GM06990 (cell line): ENCODE data around the gene AP2A2.

Experiments
- DNase-seq: peaks from one replicate; pipeline ENCODE4 v3.0.0-alpha.2; 2011; ENCODE audit not compliant: insufficient read length; ENCODE audit errors: extremely low read depth
- H3K27me3 ChIP-seq: replicated peaks from 2 replicates; pipeline ENCODE4 v1.6.0; 2011; ENCODE audit warnings: low read length; ENCODE audit not compliant: control insufficient read depth, insufficient read depth
- H3K36me3 ChIP-seq: 2 replicates; pipeline ENCODE4 v1.5.1; 2011; ENCODE audit warnings: low read length; ENCODE audit not compliant: control insufficient read depth, insufficient read depth
- H3K4me3 ChIP-seq: replicated peaks from 2 replicates; pipeline ENCODE4 v1.5.1; 2011; ENCODE audit warnings: low read depth, mild to moderate bottlenecking, control low read depth, low read length
- TF ChIP-seq, protein P1 (sequence below): IDR thresholded peaks from 2 replicates; pipeline ENCODE4 v1.5.1; 2011; ENCODE audit warnings: low read length, control low read depth, mild to moderate bottlenecking, inconsistent platforms; ENCODE audit not compliant: insufficient read depth, poor library complexity, severe bottlenecking

The AP2A2 gene

DNA sequence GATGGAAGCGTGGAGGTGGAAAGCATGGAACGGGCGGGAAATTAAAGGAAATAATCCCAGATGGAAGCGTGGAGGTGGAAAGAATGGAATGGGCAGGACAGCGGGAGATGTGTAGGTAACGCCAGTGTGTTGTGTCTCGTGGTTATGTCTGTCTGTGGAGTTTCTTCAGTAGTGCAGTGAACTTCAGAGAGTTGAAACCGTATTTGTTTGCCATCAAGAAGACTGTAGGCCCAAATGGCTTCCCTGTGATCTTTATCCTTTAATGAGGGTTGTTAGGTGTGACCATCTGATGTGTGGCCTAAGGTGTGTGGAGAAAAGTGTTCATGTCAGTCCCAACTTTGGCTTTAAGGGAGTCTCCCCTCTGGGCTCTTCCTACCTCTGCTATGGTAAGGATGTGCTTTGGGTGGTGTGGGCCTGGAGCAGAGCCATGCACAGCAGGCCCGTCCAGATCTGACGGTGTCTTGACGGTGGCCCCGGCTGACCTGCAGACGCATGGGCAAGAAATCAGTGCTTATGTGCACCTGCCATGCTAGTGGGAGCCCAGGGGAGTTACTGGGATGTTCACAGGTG lies 39.6 kb downstream of the AP2A2 start:
- TF ChIP-seq, protein P1, sequence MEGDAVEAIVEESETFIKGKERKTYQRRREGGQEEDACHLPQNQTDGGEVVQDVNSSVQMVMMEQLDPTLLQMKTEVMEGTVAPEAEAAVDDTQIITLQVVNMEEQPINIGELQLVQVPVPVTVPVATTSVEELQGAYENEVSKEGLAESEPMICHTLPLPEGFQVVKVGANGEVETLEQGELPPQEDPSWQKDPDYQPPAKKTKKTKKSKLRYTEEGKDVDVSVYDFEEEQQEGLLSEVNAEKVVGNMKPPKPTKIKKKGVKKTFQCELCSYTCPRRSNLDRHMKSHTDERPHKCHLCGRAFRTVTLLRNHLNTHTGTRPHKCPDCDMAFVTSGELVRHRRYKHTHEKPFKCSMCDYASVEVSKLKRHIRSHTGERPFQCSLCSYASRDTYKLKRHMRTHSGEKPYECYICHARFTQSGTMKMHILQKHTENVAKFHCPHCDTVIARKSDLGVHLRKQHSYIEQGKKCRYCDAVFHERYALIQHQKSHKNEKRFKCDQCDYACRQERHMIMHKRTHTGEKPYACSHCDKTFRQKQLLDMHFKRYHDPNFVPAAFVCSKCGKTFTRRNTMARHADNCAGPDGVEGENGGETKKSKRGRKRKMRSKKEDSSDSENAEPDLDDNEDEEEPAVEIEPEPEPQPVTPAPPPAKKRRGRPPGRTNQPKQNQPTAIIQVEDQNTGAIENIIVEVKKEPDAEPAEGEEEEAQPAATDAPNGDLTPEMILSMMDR = no peak
- Histone ChIP-seq H3K4me3 (no peak overlapping the region), H3K36me3 (peaks cover 3% of the 10 kb centered on the region), H3K27me3 (no peaks in the 10 kb centered on the region)
- DNase-seq = no peak

DNA sequence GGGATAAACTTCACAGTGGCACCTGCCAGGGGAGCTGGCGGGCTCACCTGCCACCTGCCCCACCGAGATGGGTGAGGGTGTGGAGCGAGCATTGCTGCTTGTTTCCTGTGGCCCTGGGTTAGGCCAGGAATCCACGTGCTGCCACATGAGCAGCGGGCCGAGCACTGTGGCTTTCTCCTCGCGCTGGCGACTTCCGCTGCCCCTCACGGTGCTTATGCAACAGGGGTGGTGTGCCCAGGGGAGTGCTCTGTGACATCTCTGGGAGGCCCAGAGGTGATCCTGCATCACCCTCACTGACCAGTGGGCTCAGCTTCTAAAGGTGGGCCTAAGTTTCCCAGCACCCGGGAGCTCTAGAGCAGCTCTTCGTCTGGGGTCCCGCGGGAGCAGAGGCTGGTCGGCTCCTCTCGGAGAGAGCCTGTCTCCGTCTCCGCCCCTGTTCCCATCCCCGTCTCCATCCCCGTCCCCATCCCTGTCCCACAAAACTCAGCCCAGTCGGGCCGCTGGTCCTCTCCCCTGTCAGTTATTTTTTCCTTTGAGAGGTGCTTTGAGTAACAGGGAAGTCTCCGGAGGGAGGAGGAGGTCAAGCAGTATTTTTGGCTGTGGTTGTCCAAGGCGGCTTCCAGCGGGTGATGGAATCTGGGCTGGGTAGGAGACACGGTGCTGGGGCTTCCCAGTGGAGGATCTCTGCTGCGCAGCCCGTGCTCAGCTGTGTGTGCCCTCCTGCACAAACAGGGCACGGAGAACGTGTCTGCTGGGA lies 42.5 kb downstream of the AP2A2 start:
- Histone ChIP-seq H3K27me3 (no peaks in the 10 kb centered on the region), H3K36me3 (peaks cover 10% of the 10 kb centered on the region), H3K4me3 (no peak overlapping the region)
- TF ChIP-seq, protein P1 = no peak
- no peak for DNase-seq

DNA sequence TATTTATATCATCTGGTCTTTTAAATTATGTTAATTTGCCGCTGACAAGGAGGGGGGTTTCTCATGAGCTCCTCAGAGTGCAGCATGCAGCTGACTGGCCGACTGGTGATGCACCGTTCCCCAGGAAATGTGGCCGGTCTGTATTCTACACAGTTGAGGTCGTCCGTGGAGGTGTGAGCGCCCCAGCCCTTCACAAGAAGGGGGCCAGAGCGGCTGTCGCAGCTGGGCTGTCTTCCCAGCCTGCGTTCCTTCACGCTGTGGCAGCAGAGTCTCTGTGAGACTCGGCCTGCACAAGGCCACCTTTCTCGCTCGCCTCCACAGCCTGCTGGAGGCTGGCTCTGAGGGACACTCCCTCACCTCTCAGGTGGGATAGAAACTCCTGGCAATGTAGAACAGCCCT lies 43.2 kb downstream of the AP2A2 start:
- peaks cover 10% of the 10 kb centered on the region for H3K36me3 ChIP-seq
- TF ChIP-seq, protein P1 = no peak
- DNase-seq = no peak

DNA sequence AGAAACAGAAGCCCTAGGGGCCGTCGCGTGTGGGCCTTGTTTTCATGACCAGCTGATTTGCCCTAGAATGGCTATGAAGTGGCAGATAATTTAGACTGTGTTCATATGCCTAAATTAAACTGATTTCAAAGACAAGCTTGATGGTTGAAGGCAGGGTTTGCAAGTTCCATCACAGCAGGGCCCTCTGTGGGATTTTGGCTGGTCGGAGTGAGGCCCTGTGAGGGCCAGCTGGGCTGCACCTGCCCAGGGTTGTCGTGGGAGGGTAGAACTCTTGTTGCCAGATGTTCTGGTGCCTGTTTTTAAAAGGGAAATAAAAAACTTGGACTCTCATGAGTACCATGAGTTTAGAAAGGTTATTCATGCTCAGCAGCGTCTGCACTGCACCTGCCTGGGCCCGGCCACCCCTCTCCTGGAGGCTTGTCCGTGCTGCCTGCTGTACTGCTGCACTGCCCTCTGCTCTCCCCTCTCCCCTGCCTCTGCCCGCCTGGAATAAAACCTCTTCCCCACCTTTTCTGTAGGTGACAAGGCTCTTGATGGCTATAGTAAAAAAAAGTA lies 44.1 kb downstream of the AP2A2 start:
- Histone ChIP-seq H3K36me3 (peaks cover 10% of the 10 kb centered on the region), H3K4me3 (no peak overlapping the region), H3K27me3 (no peaks in the 10 kb centered on the region)
- TF ChIP-seq, protein P1 = no peak
- no peak for DNase-seq

More for the DNA sequence above, 43.2 kb downstream of the AP2A2 start:
- no peak overlapping the region for H3K4me3 ChIP-seq
- no peaks in the 10 kb centered on the region for H3K27me3 ChIP-seq

DNA sequence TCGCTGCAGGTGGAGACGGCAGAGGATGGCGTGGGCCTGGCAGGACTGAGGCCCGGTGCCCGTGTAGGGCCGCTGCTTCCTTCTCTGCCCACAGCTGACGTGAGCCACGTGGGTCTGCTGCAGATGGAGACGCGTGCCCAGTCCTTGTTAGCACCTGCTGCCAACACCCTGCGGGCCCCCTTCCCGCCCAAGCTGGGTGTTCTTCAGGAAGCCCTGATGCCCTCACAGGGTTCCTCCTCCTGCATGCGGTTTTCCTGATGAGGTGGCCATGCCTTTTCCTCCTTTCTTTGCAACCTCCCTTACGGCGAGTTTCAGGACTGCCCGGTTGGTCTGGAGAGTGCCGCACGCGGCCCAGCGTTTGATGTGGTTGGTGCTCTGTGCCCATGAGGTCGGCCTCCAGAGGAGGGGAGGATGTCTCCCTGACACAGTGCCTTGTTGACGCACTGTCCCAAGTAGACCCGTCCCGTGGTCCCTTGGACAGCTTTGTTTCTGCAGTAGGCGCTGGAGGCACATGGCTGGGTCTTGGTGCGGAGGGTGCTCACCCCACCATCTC lies 44.7 kb downstream of the AP2A2 start:
- Histone ChIP-seq H3K36me3 (peaks cover 12% of the 10 kb centered on the region), H3K4me3 (no peak overlapping the region), H3K27me3 (no peaks in the 10 kb centered on the region)
- DNase-seq = no peak
- TF ChIP-seq, protein P1 = no peak
